GM12875 (cell line): ENCODE data around the gene LRRC42.

Experiments
- H3K4me3 ChIP-seq: one replicate; pipeline ENCODE4 v1.5.1; 2011; ENCODE audit warnings: low read depth, low read length, control low read depth
- TF ChIP-seq, protein P1 (sequence below): IDR thresholded peaks from 2 replicates; pipeline ENCODE4 v1.5.1; 2011; ENCODE audit warnings: low read depth, mild to moderate bottlenecking, control low read depth, inconsistent platforms, low read length, moderate library complexity, borderline replicate concordance; ENCODE audit not compliant: insufficient read depth

The LRRC42 gene

DNA sequence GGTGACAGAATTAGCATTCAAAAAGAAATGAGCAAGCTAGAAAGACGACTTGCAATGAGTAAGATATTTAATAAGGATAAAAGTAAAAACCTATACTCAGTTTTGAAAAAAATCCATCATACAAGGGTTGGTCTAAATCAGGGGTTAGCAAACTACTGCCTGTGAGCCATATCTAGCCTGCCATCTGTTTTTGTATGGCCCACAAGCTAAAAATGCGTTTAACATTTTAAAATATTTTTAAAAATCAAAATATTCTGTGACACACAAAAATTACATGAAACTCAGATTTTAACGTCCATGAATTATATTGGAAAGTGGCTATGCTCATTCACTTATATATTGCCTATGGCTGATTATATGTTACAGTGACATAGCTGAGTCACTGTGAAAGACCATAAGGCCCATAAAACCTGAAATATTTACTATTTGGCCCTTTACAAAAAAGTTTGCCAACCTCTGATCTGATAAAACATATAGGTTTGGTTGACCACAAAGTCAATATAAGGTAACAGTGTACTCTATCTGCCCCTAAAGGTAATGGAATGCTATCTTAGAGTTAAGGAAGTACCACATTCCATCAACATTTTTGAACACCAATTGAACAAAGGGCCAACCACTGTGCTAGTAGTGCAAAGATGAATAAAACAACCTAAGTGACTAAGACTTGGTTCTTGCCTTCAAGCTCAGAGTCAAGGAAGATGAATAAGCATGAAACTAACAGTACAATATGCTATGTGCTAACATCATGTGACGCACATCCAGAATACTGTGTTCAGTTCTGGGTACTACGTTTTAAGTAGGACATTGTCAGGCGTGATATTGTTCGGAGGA, 3.8 kb upstream of the LRRC42 start:
- TF ChIP-seq, protein P1, sequence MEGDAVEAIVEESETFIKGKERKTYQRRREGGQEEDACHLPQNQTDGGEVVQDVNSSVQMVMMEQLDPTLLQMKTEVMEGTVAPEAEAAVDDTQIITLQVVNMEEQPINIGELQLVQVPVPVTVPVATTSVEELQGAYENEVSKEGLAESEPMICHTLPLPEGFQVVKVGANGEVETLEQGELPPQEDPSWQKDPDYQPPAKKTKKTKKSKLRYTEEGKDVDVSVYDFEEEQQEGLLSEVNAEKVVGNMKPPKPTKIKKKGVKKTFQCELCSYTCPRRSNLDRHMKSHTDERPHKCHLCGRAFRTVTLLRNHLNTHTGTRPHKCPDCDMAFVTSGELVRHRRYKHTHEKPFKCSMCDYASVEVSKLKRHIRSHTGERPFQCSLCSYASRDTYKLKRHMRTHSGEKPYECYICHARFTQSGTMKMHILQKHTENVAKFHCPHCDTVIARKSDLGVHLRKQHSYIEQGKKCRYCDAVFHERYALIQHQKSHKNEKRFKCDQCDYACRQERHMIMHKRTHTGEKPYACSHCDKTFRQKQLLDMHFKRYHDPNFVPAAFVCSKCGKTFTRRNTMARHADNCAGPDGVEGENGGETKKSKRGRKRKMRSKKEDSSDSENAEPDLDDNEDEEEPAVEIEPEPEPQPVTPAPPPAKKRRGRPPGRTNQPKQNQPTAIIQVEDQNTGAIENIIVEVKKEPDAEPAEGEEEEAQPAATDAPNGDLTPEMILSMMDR, result no peak
- H3K4me3 ChIP-seq, result no peak overlapping the region

DNA sequence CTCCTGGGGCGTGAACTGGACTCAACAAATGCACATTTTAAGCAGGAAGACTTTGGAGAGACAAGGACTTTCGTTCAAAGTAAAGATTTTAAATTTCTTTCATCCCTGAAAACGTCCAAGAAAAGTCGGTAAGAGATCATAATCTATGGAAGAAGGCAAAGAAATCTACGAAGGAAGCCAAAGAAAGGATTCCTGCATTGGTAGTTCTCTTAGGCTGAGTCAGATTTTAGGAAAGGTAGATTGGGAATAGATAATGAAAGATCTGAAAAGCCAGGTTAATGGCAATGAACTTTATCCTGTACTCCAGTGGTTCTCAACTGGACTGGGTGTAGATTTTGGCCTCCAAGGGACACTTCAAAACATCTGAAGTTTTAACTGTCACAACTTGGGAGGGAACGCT, 3.1 kb upstream of the LRRC42 start:
- TF ChIP-seq, protein P1, result no peak
- H3K4me3 ChIP-seq, result no peak overlapping the region

DNA sequence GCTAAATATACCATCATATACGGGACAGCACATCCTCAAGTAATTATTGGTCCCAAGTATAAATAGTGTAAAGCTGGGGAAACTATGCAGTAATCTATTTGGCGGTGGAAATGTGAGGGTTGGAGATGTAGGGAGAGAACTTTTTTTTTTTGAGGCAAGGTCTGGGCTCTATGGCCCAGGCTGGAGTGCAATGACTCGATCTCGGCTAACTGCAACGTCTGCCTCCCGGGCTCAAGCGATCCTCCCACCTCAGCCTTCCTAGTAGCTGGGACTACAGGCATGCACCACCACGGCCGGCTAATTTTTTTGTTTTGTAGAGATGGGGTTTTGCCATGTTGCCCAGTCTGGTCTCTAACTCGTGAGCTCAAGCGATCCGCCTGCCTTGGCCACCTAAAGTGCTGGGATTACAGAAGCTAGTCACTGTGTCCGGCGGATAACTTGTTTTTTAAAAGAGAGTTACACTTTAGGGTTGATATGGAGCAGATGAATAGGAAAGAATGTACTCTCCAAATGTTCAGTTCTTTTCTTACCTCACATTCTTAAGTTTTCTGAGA, 2.6 kb upstream of the LRRC42 start:
- no peak overlapping the region for H3K4me3 ChIP-seq
- TF ChIP-seq, protein P1, result no peak

DNA sequence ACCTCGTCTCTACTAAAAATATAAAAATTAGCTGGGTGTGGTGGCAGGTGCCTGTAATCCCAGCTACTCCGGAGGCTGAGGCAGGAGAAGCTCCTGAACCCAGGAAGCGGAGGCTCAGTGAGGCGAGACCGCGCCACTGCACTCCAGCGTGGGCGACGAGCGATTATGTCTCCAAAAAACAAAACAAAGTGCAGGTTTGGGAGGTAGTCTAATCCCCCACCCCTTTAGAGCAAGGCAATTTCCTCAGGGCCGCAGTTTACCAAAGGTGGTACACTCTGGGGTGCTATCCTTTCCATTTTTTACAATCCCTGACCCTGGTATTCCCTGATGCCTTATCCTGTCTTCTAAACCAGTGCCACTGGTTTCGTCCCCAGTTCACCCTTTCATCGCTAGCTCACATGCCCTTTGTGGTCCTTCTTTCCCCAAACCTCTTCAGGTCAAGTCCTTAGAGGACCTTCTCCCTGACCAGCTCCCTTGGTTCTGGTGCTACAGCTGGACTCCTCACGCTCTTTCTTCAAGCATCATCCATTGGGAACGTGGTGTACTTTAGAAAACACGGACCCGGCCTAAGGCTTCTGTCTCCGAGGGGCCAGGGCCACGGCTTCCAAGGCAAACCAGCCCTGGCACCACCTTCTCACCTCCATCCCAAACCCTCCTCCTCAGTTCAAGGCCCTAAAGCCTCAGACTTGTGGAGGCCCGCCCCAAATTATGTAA, 1.5 kb upstream of the LRRC42 start:
- TF ChIP-seq, protein P1, result no peak
- peak overlapping the region; percentile 91 for H3K4me3 ChIP-seq

DNA sequence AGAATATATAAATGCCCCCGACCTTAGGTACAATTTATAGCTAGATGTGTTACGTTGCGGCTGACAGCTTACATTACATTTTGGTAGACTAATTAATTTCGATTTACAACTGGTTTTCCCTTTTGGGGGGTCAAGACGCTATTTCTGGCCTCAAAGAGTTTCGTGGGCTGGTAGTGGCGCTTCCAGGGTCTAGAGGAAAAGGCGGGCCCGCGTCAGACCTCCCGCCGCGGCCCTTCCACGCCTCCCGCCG, 1.0 kb upstream of the LRRC42 start:
- H3K4me3 ChIP-seq, result peak overlapping the region; percentile 91
- TF ChIP-seq, protein P1, result no peak

DNA sequence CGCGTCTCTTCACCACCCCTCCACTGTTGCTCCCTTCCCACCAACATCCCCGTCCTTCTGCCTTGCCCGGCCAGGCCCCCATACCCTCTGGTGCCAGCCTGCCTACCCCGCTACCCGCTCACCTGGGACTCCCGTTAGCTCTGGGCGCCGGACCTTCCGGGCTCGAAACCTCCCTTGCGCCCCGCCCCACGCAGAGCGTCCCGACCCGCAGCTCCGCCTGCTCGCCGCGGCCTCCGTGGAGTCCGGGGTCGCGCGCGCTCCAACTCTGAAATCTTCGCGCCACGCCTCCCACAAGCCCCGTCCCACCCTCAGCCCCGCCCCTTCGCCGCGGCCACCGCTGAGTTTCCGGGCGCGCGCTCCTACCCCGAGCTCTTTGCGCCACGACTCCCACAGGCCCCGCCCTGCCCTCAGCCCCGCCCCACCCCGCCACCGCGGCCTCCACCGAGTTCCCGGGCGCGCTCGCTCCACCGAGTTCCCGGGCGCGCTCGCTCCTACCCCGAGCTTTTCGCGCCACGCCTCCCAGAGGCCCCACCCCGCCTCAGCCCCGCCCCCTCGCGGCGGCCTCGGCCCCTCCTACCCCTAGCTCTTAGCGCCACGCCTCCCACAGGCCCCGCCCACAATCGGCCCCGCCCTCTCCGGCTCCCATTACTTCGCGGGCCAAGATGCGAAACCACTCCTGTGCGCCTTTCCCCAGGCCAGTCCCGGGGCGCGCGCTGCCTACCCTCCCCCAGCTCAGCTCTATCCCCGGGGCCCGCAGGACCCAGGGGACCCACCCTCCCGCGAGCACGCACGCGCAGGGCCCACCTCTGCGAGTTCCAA, 508 bp upstream of the LRRC42 start, which contains the start of gene IFT25:
Gene IFT25, minus strand, starts transcription at position 267 of the 819 bp plus-strand sequence. CDS start 5,617 bp downstream, outside the sequence.
- H3K4me3 ChIP-seq, result peak within 1 kb of the TSS; percentile 91
- TF ChIP-seq, protein P1, result no peak
